ENCODE measurements around the gene FBXL2.

FBXL2 gene

GRCh38 chr3:33237439-33237838 is 39.8 kb upstream of the FBXL2 start:
- H3K4me3 ChIP-seq (ENCODE audit: low read depth, low read length), result no peak overlapping the region

GRCh38 chr3:33238923-33239322 is 38.3 kb upstream of the FBXL2 start:
- TF ChIP-seq, protein P1, sequence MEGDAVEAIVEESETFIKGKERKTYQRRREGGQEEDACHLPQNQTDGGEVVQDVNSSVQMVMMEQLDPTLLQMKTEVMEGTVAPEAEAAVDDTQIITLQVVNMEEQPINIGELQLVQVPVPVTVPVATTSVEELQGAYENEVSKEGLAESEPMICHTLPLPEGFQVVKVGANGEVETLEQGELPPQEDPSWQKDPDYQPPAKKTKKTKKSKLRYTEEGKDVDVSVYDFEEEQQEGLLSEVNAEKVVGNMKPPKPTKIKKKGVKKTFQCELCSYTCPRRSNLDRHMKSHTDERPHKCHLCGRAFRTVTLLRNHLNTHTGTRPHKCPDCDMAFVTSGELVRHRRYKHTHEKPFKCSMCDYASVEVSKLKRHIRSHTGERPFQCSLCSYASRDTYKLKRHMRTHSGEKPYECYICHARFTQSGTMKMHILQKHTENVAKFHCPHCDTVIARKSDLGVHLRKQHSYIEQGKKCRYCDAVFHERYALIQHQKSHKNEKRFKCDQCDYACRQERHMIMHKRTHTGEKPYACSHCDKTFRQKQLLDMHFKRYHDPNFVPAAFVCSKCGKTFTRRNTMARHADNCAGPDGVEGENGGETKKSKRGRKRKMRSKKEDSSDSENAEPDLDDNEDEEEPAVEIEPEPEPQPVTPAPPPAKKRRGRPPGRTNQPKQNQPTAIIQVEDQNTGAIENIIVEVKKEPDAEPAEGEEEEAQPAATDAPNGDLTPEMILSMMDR (IDR thresholded peaks at IDR 0.05; ENCODE audit: borderline replicate concordance, insufficient read depth, low read depth, low read length), result no peak
- H3K4me3 ChIP-seq (ENCODE audit: low read depth, low read length), result no peak overlapping the region

More at GRCh38 chr3:33237439-33237838, 39.8 kb upstream of the FBXL2 start:
- TF ChIP-seq, protein P1 (IDR thresholded peaks at IDR 0.05; ENCODE audit: borderline replicate concordance, insufficient read depth, low read depth, low read length), result no peak

GRCh38 chr3:33240261-33240660 is 37.0 kb upstream of the FBXL2 start:
- TF ChIP-seq, protein P1 (IDR thresholded peaks at IDR 0.05; ENCODE audit: borderline replicate concordance, insufficient read depth, low read depth, low read length), result no peak
- no peak overlapping the region for H3K4me3 ChIP-seq (ENCODE audit: low read depth, low read length)

GRCh38 chr3:33246786-33247185 is 30.5 kb upstream of the FBXL2 start:
- TF ChIP-seq, protein P1 (IDR thresholded peaks at IDR 0.05; ENCODE audit: borderline replicate concordance, insufficient read depth, low read depth, low read length), result no peak
- H3K4me3 ChIP-seq (ENCODE audit: low read depth, low read length), result no peak overlapping the region

- H3K4me3 ChIP-seq (ENCODE audit: low read depth, low read length), result no peak overlapping the region
- TF ChIP-seq, protein P1 (IDR thresholded peaks at IDR 0.05; ENCODE audit: borderline replicate concordance, insufficient read depth, low read depth, low read length), result no peak
Measured at GRCh38 chr3:33250712-33251111, 26.5 kb upstream of the FBXL2 start.

DNA sequence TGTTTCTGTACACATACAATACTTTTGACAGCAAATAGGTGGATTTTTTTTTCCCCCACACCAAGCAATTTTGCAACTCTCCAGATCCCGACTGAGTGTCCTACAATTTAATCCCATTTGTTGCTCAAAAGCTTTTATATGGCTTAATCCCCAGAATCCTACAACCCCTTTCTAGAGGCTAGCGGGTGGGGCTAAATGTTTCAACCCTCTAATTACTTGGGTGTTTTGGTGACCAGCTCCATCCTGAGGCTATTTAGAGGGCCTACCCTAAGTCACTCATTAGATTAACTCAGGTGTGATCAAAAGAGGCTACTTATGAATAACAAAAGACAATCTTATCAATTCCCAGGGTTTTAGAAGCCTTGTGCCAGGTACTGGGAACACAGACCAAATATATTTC is 21.0 kb upstream of the FBXL2 start:
- H3K4me3 ChIP-seq (ENCODE audit: low read depth, low read length), result no peak overlapping the region
- TF ChIP-seq, protein P1 (IDR thresholded peaks at IDR 0.05; ENCODE audit: borderline replicate concordance, insufficient read depth, low read depth, low read length), result no peak

GRCh38 chr3:33260104-33260503 is 17.1 kb upstream of the FBXL2 start:
- TF ChIP-seq, protein P1 (IDR thresholded peaks at IDR 0.05; ENCODE audit: borderline replicate concordance, insufficient read depth, low read depth, low read length), result no peak

More at GRCh38 chr3:33260104-33260503, 17.1 kb upstream of the FBXL2 start:
- no peak overlapping the region for H3K4me3 ChIP-seq (ENCODE audit: low read depth, low read length)

Measured in GM12875 (cell line).